ENCODE measurements around the gene LZTS2.

- no peak for TF ChIP-seq GATA2 (IDR thresholded peaks at IDR 0.05; ENCODE audit: low read depth, low read length)
- no peak for TF ChIP-seq GATA3 (IDR thresholded peaks at IDR 0.05; ENCODE audit: low read depth, low read length)
These were observed 30.1 kb downstream of the LZTS2 start for GRCh38 chr10:101029520-101030295.

Data from SH-SY5Y (cell line).